BJ (cell line): Measurements from ENCODE around the gene TCF19. TPM values are rescaled to one million over a fixed set of nuclear protein-coding genes. Genes with fewer than 3 reads are reported as not detected.

Source experiments
- CTCF ChIA-PET: fragments of 350-600 bp; formaldehyde crosslinking; extraction: SDS; loops from one replicate; lab custom pipeline; 2021; ENCODE audit warnings: antibody characterized with exemption, inconsistent platforms; lab: Yijun Ruan, JAX
- POLR2A ChIA-PET: fragments of 300-600 bp; sonication (Branson Sonifier 250); formaldehyde crosslinking; extraction: SDS; loops from one replicate; lab custom pipeline; 2021; ENCODE audit warnings: antibody characterized with exemption; lab: Charles Lee
- DNase-seq: peaks from one replicate; pipeline ENCODE4 v3.0.0-alpha.2; 2011; ENCODE audit warnings: low read depth
- H3K27me3 ChIP-seq: 2 replicates; pipeline ENCODE4 v1.6.0; 2011; ENCODE audit warnings: low read length; ENCODE audit not compliant: control insufficient read depth, insufficient read depth
- H3K36me3 ChIP-seq: 2 replicates; pipeline ENCODE4 v1.5.1; 2011; ENCODE audit warnings: low read length; ENCODE audit not compliant: control insufficient read depth, insufficient read depth
- H3K4me3 ChIP-seq: 2 replicates; pipeline ENCODE4 v1.5.1; 2011; ENCODE audit warnings: low read depth, mild to moderate bottlenecking, control low read depth, low read length
- polyA plus RNA-seq: library from polyadenylated mRNA; depleted of rRNA; stranded (reverse); fragments of >200 nt; gene quantifications from 2 replicates; pipeline ENCODE4 v1.2.3, GENCODE V29; 2011
- TF ChIP-seq, protein P1 (sequence below): IDR thresholded peaks from 2 replicates; pipeline ENCODE4 v1.5.1; 2011; ENCODE audit warnings: low read depth, mild to moderate bottlenecking, control low read depth, inconsistent platforms, low read length, moderate library complexity; ENCODE audit not compliant: insufficient read depth

Gene TCF19
- polyA plus RNA-seq, 1 experiment = 10.4 TPM

DNA sequence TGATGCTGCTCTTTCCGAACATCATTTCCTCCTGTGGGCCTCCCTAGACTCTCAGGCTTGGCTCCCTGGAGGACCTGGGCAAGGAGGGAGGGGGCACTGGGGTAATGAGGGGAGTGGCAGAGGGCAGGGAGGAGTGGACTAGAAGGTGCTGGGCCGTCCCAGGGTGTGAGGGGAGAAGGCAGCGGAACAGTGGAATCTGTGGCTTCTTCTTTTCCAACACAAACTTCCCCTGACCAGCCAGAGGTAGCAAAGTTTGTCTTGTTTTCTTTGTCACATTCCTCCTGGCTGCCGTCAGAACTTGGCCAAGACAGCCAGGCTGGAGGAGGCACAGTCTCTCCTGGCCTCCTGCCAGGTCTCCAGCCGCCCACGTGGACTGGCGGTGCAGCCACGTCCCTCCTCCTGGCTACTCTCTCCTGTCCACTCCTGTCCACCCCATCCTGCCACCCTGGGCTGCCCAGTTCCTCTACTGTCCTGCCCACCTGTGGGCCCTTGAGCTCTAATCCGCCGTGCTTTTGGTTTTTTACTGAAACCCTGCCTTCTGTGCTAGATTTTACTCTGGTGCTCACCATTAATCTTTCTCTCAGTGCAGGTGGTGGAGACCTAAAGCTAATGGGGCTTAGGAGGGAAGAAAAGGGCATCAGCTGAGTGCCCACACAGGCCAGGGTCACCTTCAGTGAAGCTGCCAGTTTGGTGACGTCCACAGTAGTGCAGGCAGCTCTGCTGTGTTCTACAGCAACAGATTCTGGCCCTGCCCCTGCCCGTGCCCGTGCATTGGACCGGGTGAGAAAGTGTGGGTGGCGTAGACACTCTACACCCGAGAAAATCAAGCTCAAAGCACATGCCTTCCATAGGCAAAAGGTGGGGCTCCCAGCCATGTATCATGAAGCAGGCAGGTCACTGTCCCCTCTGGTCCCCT, 35.3 kb upstream of the TCF19 start:
- H3K36me3 ChIP-seq = no peaks in the 10 kb centered on the region; the same call in 1 of the 2 replicates
- POLR2A ChIA-PET = no interaction called here
- CTCF ChIA-PET = interaction anchor here (0.6 to 1.8 kb wide), 3 partner anchors 36 to 640 kb away, joined by 4 to 7 read pairs (median 4); no protein-coding TSS in a partner anchor
- no peak for DNase-seq
- H3K27me3 ChIP-seq = no peaks in the 10 kb centered on the region
- TF ChIP-seq, protein P1, sequence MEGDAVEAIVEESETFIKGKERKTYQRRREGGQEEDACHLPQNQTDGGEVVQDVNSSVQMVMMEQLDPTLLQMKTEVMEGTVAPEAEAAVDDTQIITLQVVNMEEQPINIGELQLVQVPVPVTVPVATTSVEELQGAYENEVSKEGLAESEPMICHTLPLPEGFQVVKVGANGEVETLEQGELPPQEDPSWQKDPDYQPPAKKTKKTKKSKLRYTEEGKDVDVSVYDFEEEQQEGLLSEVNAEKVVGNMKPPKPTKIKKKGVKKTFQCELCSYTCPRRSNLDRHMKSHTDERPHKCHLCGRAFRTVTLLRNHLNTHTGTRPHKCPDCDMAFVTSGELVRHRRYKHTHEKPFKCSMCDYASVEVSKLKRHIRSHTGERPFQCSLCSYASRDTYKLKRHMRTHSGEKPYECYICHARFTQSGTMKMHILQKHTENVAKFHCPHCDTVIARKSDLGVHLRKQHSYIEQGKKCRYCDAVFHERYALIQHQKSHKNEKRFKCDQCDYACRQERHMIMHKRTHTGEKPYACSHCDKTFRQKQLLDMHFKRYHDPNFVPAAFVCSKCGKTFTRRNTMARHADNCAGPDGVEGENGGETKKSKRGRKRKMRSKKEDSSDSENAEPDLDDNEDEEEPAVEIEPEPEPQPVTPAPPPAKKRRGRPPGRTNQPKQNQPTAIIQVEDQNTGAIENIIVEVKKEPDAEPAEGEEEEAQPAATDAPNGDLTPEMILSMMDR = no peak
- H3K4me3 ChIP-seq = no peak overlapping the region

DNA sequence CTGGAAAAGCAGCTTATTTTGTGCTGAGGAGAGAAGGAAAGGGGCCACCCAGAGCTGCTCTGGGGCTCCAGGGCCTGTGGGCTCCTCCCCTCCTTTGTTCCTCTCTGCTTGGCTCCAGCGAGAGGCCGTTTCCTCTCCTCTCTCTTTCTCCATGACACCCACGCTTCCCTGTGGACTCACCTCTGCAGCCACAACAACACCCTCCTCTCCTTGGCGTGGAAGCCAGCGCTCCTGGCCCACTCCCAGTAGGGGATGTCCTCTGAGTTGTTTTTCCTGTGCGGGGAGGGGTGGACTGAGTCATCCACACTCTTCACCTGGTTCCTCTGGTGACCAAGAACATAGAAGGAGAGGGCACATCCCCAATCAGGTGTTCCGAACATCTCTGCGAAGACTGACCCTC, 33.2 kb upstream of the TCF19 start:
- Histone ChIP-seq H3K27me3 (no peaks in the 10 kb centered on the region; the same call in 1 of the 2 replicates), H3K4me3 (no peak overlapping the region), H3K36me3 (no peaks in the 10 kb centered on the region)
- ChIA-PET POLR2A (interaction anchor here (0.5 kb wide), 1 partner anchor 510 kb away, joined by 6 read pairs; no protein-coding TSS in a partner anchor), CTCF (interaction anchor here (2.0 to 4.3 kb wide), 4 partner anchors 10 to 67 kb away, joined by 8 to 30 read pairs (median 13); partner anchors contain the start of gene PSORS1C1)
- DNase-seq = no peak
- TF ChIP-seq, protein P1 = no peak

DNA sequence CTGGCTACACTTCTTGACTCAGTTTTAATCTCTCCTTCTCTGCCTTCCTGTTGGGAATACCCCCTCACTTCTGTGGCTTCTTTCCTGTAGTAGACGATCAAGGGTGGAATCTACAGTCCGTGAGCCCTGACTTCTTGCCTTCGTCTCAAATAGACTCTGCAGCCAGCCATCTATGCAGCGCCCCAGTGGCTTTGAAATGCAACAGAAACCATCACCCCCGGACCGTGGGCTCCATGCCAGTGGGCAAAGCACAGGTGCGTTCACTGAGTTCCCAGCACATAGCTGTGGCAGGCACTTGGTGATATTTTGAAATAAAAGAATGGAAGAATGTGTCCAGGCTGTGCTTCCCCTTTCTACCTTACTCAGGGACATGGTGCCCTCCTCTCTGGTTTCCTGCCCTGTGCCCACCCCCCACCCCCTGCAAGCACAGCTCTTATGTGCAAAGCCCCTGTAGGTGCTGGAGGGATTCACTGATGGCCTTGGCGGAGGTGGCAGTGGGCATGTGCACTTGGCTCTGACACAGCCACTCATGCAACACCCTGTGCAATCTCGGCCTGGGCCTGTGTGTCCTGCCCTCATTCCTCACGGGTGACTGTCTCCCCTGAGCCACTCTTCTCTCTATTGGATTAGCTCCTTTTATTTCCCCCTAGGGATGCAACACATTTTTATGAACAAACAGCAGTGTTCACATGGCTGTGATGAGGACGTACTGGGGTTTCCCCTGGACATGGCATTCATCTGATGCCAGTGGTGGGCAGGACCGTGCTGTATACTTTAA, 32.6 kb upstream of the TCF19 start:
- POLR2A ChIA-PET = no interaction called here
- Histone ChIP-seq H3K27me3 (no peaks in the 10 kb centered on the region; the same call in 1 of the 2 replicates), H3K4me3 (no peak overlapping the region), H3K36me3 (no peaks in the 10 kb centered on the region)
- no peak for DNase-seq
- CTCF ChIA-PET = interaction anchor here (0.8 to 4.3 kb wide), 11 partner anchors 10 to 672 kb away, joined by 3 to 30 read pairs (median 10); partner anchors contain the start of genes PSORS1C1 and PSORS1C2
- TF ChIP-seq, protein P1 = no peak

DNA sequence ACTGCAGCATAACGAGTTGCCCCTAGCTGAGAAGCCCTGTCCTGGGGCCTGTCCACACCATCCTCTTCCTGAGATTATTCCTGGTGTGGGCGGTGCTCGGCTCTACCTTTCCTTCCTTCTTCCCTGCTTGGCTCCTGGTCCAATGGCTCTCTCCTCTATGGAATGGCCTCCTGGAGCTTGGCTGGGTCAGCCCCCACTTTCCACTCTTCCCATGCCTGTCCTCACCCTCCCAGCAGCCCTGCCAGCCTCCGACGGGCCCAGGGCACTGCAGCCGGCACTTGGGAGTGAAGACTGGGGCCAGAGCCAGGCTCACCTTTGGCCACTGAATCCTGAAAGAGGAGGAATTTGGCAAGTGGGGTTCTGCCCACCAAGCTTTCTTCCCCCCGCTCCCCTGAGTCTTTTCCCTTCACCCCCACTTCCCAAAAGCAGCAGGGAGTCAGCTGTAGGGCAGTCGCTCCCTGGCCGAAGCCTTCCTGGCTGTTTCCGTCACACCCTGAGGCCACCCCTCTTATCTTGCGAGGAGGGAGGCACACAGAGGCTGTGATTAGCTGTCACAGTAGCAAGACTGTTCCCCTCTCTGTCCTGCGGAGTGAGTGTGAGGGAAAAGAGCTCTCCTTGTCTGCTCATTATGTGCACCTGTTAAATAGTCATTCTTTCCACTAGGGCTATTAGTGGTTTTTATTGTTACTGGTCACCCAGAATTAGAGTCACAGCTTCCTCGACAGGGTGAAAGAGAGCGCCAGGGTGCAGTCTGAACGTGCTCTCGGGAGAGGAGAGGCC, 31.8 kb upstream of the TCF19 start:
- ChIA-PET POLR2A (no interaction called here), CTCF (interaction anchor here (0.6 to 4.3 kb wide), 15 partner anchors 8 to 673 kb away, joined by 3 to 30 read pairs (median 6); partner anchors contain the start of genes PSORS1C1, PSORS1C2 and TCF19)
- no peak overlapping the region for H3K4me3 ChIP-seq
- TF ChIP-seq, protein P1 = no peak
- no peak for DNase-seq
- no peaks in the 10 kb centered on the region for H3K36me3 ChIP-seq
- H3K27me3 ChIP-seq = no peaks in the 10 kb centered on the region; the same call in 1 of the 2 replicates
